OCI-LY7 (cell line): ENCODE measurements around the gene FUT8. TPM values are rescaled to one million over a fixed set of nuclear protein-coding genes. Genes with fewer than 3 reads are reported as not detected.
A peak's percentile ranks its signal among the peaks of the same experiment; 100 is the strongest.

ENCODE experiments used
- BruUV-seq: library from RNA; stranded (reverse); fragments of 400-500 nt; replicated peaks from 2 replicates; lab custom pipeline; 2021; lab: Mats Ljungman, UMichigan
- CTCF ChIA-PET: fragments of 300-600 bp; sonication (Branson Sonifier 250); formaldehyde crosslinking; loops from one replicate; lab custom pipeline; 2022; ENCODE audit warnings: antibody characterized with exemption; ENCODE audit not compliant: unreplicated experiment; lab: Charles Lee
- POLR2A ChIA-PET: fragments of 300-600 bp; sonication (Branson Sonifier 250); formaldehyde crosslinking; loops from one replicate; lab custom pipeline; 2022; ENCODE audit warnings: antibody characterized with exemption; lab: Charles Lee
- DNase-seq: peaks from one replicate; pipeline ENCODE4 v3.0.0-alpha.2; 2015; ENCODE audit warnings: low spot score
- H2AFZ ChIP-seq: fragments of 200-600 bp; sonication (generic), shearing (Covaris generic); 2 replicates; pipeline ENCODE4 v1.6.1; 2014; ENCODE audit warnings: mild to moderate bottlenecking, antibody characterized with exemption, low read length, moderate library complexity
- H3K27ac ChIP-seq: fragments of 200-600 bp; sonication (generic); 2 replicates; pipeline ENCODE4 v1.5.1; 2014; ENCODE audit warnings: mixed run types, low read depth, mild to moderate bottlenecking, moderate library complexity, low read length, inconsistent platforms; ENCODE audit not compliant: poor library complexity, severe bottlenecking
- H3K36me3 ChIP-seq: fragments of 200-600 bp; sonication (generic); 2 replicates; pipeline ENCODE4 v1.6.1; 2014; ENCODE audit warnings: mild to moderate bottlenecking, antibody characterized with exemption, low read length, moderate library complexity, mixed read lengths; ENCODE audit not compliant: insufficient read depth
- H3K4me1 ChIP-seq: fragments of 200-600 bp; sonication (generic); 2 replicates; pipeline ENCODE4 v1.5.1; 2014; ENCODE audit warnings: mild to moderate bottlenecking, low read length; ENCODE audit not compliant: insufficient read depth, poor library complexity, severe bottlenecking
- H3K4me2 ChIP-seq: fragments of 200-600 bp; sonication (generic); 2 replicates; pipeline ENCODE4 v1.6.1; 2014; ENCODE audit warnings: mild to moderate bottlenecking, low read length
- H3K4me3 ChIP-seq: fragments of 200-600 bp; sonication (generic); 2 replicates; pipeline ENCODE4 v1.5.1; 2014; ENCODE audit warnings: mild to moderate bottlenecking, low read depth, low read length; ENCODE audit not compliant: poor library complexity, severe bottlenecking
- H3K79me2 ChIP-seq: fragments of 200-600 bp; sonication (generic); 2 replicates; pipeline ENCODE4 v1.6.1; 2016; ENCODE audit warnings: low read depth, mild to moderate bottlenecking, low read length, moderate library complexity, mixed read lengths; ENCODE audit not compliant: insufficient read depth
- H3K9me2 ChIP-seq: fragments of 200-600 bp; sonication (generic); 2 replicates; pipeline ENCODE4 v1.6.1; 2016; ENCODE audit warnings: mild to moderate bottlenecking, low read length, mixed read lengths; ENCODE audit not compliant: insufficient read depth
- H3K9me3 ChIP-seq: fragments of 200-600 bp; sonication (generic); 2 replicates; pipeline ENCODE4 v1.6.1; 2014; ENCODE audit warnings: mild to moderate bottlenecking, mixed run types, low read length, mixed read lengths
- H4K20me1 ChIP-seq: fragments of 200-600 bp; sonication (generic); 2 replicates; pipeline ENCODE4 v1.6.1; 2014; ENCODE audit warnings: mild to moderate bottlenecking, antibody characterized with exemption, low read length, moderate library complexity, mixed read lengths; ENCODE audit not compliant: insufficient read depth
- CTCF ChIP-seq: fragments of 200-600 bp; sonication (generic); conservative IDR thresholded peaks from 2 replicates; pipeline ENCODE4 v1.5.1; 2014; ENCODE audit warnings: mild to moderate bottlenecking, antibody characterized with exemption, low read length, moderate library complexity, mixed read lengths
- EZH2phosphoT487 ChIP-seq: fragments of 200-600 bp; sonication (generic); IDR thresholded peaks from 2 replicates; pipeline ENCODE4 v1.6.1; 2018; ENCODE audit warnings: low read depth, borderline replicate concordance, mild to moderate bottlenecking, mixed run types, antibody characterized with exemption, low read length, moderate library complexity, mixed read lengths
- intact Hi-C: fragments of 100-400 bp; cut with micrococcal nuclease; formaldehyde crosslinking; loops from one replicate; pipeline ENCODE4 v1.10.0; 2022; ENCODE audit not compliant: unreplicated experiment
- total RNA-seq, 2 experiments: library from RNA; depleted of rRNA in 1 of 2; stranded (reverse); fragments of >200 nt in 1 of 2; shearing (Covaris generic) in 1 of 2; gene quantifications; 2 replicates each; pipeline ENCODE4 v1.2.3, GENCODE V29; 2014 to 2022

Gene FUT8
- total RNA-seq, 2 experiments from 2014 or later = 90.3 to 174 TPM

- no peaks in the 10 kb centered on the region; the same call in 1 of the 2 replicates for H3K79me2 ChIP-seq
- intact Hi-C loops = no loop called here
- ChIA-PET CTCF (no interaction called here), POLR2A (interaction anchor here (0.5 to 0.9 kb wide), 4 partner anchors 15 to 320 kb away, joined by 3 to 4 read pairs (median 3); no protein-coding TSS in a partner anchor)
- no peaks in the 10 kb centered on the region for H3K9me2 ChIP-seq
- H3K27ac ChIP-seq = no peak overlapping the region
- DNase-seq = peak; percentile 11
- no peaks in the 10 kb centered on the region for H4K20me1 ChIP-seq
- no peak overlapping the region for H3K4me3 ChIP-seq
- peaks cover 19% of the 10 kb centered on the region for H3K4me1 ChIP-seq
- peaks cover 65% of the 10 kb centered on the region for H3K36me3 ChIP-seq
- no peak for TF ChIP-seq EZH2phosphoT487
- TF ChIP-seq CTCF = no peak
- peak overlapping the region; percentile 14; the same call in 1 of the 2 replicates for H3K4me2 ChIP-seq
- BruUV-seq = no TSS peak
- no peak overlapping the region for H2AFZ ChIP-seq
- H3K9me3 ChIP-seq = no peaks in the 10 kb centered on the region
Measured at GRCh38 chr14:65664436-65664835, 251.9 kb downstream of the FUT8 start.

- no peak overlapping the region for H3K4me3 ChIP-seq
- no TSS peak for BruUV-seq
- no peak overlapping the region for H3K27ac ChIP-seq
- no peak overlapping the region for H3K4me2 ChIP-seq
- POLR2A ChIA-PET = interaction anchor here (0.6 to 1.3 kb wide), 3 partner anchors 14 to 53 kb away, joined by 3 to 4 read pairs (median 4); no protein-coding TSS in a partner anchor
- CTCF ChIA-PET = no interaction called here
- H2AFZ ChIP-seq = no peak overlapping the region
- H3K4me1 ChIP-seq = no peaks in the 10 kb centered on the region
- H3K9me2 ChIP-seq = no peaks in the 10 kb centered on the region
- no peaks in the 10 kb centered on the region for H3K9me3 ChIP-seq
- H3K79me2 ChIP-seq = no peaks in the 10 kb centered on the region; the same call in 1 of the 2 replicates
- H4K20me1 ChIP-seq = no peaks in the 10 kb centered on the region; the same call in 1 of the 2 replicates
- H3K36me3 ChIP-seq = peaks cover 63% of the 10 kb centered on the region
- TF ChIP-seq EZH2phosphoT487 = no peak
- TF ChIP-seq CTCF = no peak
- intact Hi-C loops = no loop called here
- DNase-seq = no peak
Measured at GRCh38 chr14:65676361-65677014, 264.0 kb downstream of the FUT8 start.

- peaks cover 74% of the 10 kb centered on the region for H3K36me3 ChIP-seq
- no peaks in the 10 kb centered on the region; the same call in 1 of the 2 replicates for H3K9me3 ChIP-seq
- TF ChIP-seq EZH2phosphoT487 = no peak
- no peak for TF ChIP-seq CTCF
- H3K4me1 ChIP-seq = no peaks in the 10 kb centered on the region
- H4K20me1 ChIP-seq = no peaks in the 10 kb centered on the region
- no TSS peak for BruUV-seq
- H3K4me3 ChIP-seq = no peak overlapping the region
- intact Hi-C loops = no loop called here
- POLR2A ChIA-PET = interaction anchor here (1.1 kb wide), 1 partner anchor 12 kb away, joined by 5 read pairs; no protein-coding TSS in a partner anchor
- no peak overlapping the region for H3K27ac ChIP-seq
- no peaks in the 10 kb centered on the region for H3K9me2 ChIP-seq
- CTCF ChIA-PET = no interaction called here
- no peak for DNase-seq
- H2AFZ ChIP-seq = no peak overlapping the region
- H3K4me2 ChIP-seq = no peak overlapping the region
- peaks cover 18% of the 10 kb centered on the region; the same call in 1 of the 2 replicates for H3K79me2 ChIP-seq
Measured at GRCh38 chr14:65685572-65685971, 273.0 kb downstream of the FUT8 start.
